HG03066 (cell line): Measurements from ENCODE around the gene NSD1.
"Not testable (repeated sequence)": the region's sequence is repeated elsewhere in the genome, so short reads cannot be mapped to it uniquely, and the experiment has no call there.

ENCODE experiments used
- ATAC-seq: cut with Tn5 transposase; IDR thresholded peaks from one replicate; pipeline ENCODE4 v1.9.1; 2021; ENCODE audit warnings: low read depth; ENCODE audit not compliant: unreplicated experiment

NSD1 gene

GRCh38 chr5:177339107-177339638, 205.6 kb downstream of the NSD1 start:
- no peak for ATAC-seq

GRCh38 chr5:177343000-177343399, 209.4 kb downstream of the NSD1 start:
- not testable (repeated sequence) for ATAC-seq

- no peak for ATAC-seq
Observed at GRCh38 chr5:177343777-177344176, 210.2 kb downstream of the NSD1 start.

GRCh38 chr5:177344891-177345290, 211.3 kb downstream of the NSD1 start:
- ATAC-seq = no peak

- ATAC-seq = no peak
Observed at GRCh38 chr5:177346820-177347219, 213.2 kb downstream of the NSD1 start.

GRCh38 chr5:177347699-177348098, 214.1 kb downstream of the NSD1 start:
- ATAC-seq = no peak

GRCh38 chr5:177349362-177349647, 215.7 kb downstream of the NSD1 start:
- ATAC-seq = no peak

- ATAC-seq = no peak
Observed at GRCh38 chr5:177349762-177350161, 216.2 kb downstream of the NSD1 start.
